ENCODE measurements around the gene IRF1.

The IRF1 gene

DNA sequence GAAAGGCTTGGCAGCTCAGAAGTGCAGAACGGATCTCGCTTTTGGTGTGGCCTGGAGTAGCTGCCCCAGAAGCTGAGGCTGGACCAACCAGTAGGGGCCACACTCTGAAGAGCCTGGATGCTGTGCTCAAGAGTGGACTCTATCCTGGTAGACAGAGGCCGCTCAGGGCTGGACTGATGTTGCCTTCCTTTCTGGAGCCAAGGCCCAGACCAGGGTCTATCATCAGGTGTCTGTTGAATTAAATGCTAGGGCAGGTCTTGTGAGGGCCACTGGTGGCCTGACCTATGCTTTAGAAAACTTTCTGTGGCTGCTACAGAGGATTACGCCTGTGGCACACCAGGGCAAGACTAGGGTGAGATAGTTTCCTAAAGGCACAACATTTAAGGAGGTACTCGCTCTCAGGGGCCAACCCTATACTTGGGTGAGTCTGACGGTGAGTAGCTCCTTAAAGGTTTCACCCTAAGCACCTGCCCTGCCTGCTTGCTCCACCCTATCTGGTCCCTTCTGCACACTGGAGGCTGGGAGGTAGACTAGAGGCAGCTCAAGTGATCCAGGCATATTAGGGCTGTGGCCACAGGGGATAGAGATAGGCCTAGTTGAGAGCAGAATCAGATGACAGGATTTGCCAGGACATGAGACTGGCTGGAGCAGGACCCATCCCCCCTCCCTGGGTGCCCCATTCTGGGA lies 9.8 kb upstream of the IRF1 start:
- no peak for DNase-seq

GRCh38 chr5:132499440-132500243 lies 9.1 kb upstream of the IRF1 start:
- DNase-seq, result no peak

DNA sequence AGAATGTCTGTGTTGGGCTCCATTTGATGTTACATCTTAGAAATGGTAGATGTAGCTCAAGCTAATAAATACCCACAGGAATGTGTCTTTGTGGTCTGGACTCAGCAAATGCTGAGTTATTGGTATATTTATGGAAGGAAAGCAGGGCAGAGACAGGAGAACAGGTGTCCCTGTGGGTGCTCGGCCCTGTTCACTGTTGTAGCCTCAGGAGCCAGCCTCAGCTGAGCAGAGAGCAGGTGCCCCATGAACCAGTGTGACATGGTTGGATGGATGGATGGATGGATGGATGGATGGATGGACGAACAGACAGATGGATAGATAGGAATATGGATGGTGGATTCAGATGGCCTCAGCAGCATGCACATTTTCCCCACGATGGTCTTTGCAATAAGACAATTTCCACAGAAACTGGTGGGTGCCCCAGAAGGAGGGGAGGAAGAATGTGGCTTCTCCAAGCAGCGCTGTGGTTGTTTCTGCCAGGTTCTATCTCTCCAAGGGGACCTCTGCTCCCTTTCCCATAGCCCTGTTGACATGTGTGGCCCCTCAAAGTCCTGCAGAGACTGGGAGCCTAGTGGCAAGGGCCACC lies 8.2 kb upstream of the IRF1 start:
- no peak for DNase-seq

DNA sequence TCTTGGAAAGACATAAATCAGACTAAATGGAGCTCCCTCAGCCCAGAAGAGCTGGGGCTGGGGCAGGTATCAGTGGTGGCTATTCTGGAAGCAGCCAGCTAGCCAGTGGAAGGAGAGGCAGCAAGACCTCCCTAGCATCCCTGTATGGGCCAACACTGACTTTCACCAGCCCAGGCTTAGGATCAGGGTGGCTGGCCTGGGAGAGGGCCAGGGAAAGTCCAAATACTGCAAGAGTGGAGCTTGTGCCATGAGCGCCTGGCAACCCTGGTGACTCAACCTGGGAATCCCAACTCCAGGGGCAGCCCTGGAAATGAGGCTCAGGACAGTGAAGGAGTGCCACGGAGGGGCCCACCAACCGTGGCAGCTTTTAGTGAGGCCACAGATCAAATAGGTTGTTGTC lies 7.6 kb upstream of the IRF1 start:
- DNase-seq, result peak; percentile 42

DNA sequence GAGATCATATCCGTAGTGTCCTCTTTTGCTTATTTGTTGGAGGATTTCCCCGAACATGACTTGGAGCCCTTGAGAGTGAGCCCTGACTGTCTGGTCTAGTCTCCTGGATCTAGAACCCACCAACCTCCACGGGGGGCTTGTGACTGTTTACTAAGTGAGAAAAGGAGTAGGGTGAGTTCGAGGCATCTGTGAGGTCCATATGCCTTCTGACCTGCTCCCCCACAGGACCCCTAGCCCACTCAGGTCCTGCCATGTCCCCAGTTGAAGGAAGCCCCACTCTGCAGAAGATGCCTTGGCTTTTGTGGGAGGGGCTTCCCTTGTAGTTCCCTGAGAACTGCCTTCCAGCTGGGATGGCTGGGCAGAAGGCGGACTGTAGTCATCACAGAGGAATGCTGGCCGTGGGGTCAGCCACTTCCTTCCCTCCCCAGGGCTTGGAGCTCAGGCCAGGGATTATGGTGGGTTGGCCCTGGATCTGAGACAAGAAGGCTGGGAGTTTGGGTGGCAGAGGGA lies 7.0 kb upstream of the IRF1 start:
- DNase-seq, result peak; percentile 96

GRCh38 chr5:132496631-132497487 lies 6.3 kb upstream of the IRF1 start:
- peak; percentile 87 for DNase-seq

- DNase-seq, result peak; percentile 84
Measured at GRCh38 chr5:132496191-132496630, 5.6 kb upstream of the IRF1 start.

DNA sequence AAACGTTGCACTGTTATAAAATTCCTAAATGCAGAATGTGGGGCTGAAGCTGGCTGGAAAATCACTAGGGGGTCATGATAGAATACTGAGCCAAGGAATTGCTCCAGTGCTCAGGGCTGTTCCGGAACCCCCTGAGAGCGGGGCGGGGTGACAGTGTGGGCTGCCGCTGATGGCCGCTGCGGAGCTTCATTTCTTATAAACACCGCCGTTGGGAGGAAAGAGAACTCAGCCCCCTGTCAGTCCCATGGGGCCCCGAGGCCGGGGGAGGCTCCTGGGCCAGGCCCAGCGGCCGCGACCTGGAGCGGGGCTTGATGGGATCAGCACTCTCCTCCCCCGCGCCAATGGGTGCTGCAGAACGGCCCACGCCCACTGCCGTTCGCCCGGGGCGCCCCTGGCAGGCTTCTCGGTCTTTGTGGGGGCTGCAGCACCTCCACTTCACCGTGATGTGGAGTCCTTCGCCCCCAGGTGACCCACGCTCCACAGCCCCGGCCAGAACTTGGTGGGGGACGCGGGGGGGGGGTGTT lies 5.2 kb upstream of the IRF1 start:
- DNase-seq, result peak; percentile 87

DNA sequence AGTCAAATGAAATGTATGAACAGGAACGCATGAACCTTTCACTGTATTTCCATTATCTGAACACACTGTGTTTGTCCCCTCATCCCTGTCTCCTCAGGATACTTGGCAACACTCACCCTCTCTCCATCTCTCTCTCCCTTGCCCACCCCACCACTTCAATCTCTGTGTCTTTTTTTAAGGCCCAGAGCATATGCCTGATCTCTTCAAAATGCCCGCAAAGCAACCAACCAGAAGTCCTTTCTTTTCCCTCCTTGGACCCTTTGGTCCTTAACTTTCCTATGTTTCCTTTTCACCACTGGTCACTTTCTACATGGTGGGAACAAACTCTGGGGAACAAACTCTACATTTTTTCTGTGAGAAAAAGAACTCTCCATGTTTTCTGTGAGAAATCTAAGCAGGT lies 3.2 kb upstream of the IRF1 start:
- DNase-seq, result no peak

- no peak for DNase-seq
Measured at GRCh38 chr5:132493241-132493640, 2.7 kb upstream of the IRF1 start.

- DNase-seq, result no peak
Measured at GRCh38 chr5:132492386-132493125, 2.0 kb upstream of the IRF1 start.

DNA sequence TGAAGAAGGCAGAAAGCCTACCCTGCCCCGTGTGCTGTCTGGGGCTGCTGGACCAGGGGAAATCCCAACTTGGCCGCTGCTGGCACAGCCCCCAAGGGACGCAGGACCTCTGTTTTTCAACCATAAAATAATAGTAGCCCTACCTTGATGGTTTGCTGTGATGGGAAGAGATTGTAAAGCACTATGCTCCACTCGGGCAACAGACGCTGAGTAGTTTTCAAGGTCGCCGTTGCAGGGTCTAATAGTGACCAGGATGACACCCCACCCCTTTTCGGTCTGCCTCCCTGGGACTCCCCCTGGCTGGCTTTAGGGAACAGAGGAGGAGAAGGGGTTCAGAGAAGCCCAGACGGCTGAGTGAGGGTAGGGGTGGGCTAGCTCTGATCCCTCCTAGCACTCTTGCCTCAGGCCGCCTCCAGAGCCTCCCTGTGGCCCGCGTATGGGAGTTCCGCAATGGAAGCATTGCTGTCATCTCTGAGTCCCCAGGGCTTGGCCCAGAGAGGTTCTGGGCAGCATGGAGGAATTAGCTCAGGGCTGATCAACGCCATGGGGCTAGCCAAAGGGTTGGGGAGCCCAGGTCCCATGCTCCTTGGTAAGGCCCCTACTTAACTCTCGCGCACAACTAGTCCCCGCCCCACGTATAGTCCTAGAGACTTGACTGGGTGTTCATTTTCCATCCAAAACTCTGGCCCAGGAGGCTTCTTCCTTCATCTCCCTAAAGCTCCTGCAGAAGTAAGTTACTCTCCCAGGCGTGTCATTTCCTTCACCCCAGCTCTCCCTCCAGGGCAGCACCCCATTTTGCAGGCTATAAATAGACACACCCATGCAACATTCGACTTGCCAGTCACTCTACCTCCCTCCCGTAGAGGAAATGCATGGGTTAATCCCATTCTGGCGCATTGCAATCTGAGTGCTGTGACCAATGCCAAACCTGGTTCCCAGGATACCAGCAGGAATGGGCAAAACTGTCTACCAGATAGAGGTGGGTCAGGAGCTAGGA lies 1.1 kb upstream of the IRF1 start:
- DNase-seq, result no peak

DNA sequence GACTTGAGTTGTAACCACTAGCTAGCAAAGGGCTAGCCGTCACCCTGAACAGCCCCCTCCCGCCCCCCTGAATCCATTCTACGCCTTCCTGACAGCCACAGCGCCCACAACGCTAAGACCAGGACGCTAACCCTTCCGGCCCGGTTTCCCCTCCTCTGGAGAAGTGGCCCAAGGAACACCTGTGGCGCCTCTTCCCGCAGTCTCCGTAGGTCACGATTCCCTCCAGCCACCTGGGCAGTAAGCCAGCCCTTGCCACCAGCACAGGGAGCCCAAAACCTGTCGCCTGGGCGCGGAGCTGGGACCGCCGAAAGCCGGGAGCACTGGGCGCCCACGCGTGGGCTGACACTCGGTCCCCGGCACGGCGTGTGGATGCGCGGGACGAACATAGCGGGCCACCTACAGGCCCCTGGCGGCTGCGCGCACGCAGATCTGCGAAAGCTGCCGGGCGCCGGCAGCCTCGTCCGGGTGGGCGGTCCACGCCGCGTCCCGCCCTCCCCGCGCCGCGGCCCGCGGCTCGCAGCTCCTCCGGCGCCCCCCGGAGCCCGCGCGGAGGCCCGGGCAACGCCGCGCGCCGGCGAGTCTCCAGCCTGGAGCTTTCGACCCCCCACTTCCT lies 596 bp downstream of the IRF1 start:
- peak; percentile 39 for DNase-seq

DNA sequence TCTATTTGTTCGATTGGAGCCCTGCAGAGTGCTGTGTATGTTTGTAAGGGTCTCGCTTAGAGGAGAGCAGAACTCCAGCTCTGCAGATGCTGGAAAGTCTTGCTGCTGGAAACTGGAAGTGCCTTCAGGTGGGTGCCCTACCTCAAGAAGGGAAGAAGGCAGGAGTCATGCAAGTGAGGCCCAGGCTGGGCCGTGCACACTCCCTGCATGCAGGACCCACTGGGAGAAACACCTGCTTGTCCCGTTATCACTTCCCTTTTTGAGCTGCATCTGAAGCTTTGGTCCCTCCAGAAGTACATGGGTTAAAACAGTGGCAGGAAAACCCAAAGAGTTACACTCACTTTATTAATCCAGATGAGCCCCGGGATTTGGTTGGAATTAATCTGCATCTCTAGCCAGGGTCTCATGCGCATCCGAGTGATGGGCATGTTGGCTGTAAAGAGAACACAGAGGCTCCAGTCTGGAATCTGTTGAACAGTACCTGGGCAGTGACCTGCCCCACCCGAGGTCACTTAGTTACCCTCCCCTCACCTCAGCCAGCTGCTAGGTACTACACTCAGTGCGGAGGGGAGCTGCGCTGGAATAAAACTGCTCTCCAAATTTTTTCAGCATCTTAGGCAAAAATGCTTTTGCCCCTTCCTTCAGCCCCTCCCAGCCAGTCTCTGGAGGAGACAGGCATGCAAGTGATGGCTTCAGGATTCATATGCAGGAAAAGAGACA lies 1.4 kb downstream of the IRF1 start:
- no peak for DNase-seq

DNA sequence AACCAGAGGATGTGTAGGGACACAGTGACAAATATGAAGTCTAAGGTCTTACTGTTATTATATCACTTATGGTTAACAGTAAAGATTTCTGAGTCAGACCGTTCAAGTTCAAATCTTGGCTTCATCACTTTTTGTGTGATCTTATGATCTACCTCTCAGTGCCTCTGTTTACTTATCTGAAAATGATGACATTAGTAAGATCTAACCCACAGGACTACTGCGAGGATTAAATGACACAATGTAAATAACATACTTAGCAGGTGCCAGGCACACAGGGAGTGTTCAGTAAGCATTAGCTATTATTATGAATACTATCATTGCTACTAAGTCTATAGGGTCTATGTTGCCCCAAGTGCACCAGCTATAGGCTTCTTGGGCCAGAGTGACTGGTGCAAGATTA lies 2.0 kb downstream of the IRF1 start:
- no peak for DNase-seq

GRCh38 chr5:132487841-132488555 lies 2.6 kb downstream of the IRF1 start:
- no peak for DNase-seq

- no peak for DNase-seq
Measured at GRCh38 chr5:132487095-132487428, 3.5 kb downstream of the IRF1 start.

- DNase-seq, result no peak
Measured at GRCh38 chr5:132486318-132487094, 4.1 kb downstream of the IRF1 start.

Measured in HCEC 1CT (cell line).